WTC11 (cell line): Measurements from ENCODE around the gene NUP210. TPM values are rescaled to one million over a fixed set of nuclear protein-coding genes. Genes with fewer than 3 reads are reported as not detected.

Experiments
- ATAC-seq: fragments of 200-7000 bp; cut with Tn5 transposase; 2 replicates; pipeline ENCODE4 v1.10.0; 2021; ENCODE audit warnings: mild to moderate bottlenecking, moderate library complexity
- CTCF ChIA-PET: fragments of 300-600 bp; sonication (Branson Sonifier 250); formaldehyde crosslinking; loops from one replicate; lab custom pipeline; 2021; ENCODE audit warnings: antibody characterized with exemption; lab: Charles Lee
- POLR2A ChIA-PET: fragments of 350-600 bp; sonication (Branson Sonifier 250); formaldehyde crosslinking; loops from one replicate; lab custom pipeline; 2021; ENCODE audit warnings: antibody characterized with exemption; lab: Charles Lee
- DNase-seq: peaks from one replicate; pipeline ENCODE4 v3.0.0; 2021; ENCODE audit warnings: low spot score
- H3K27ac Mint-ChIP-seq: 2 replicates; pipeline ENCODE4 v1.8.0; 2021; ENCODE audit warnings: mixed read lengths
- H3K27me3 Mint-ChIP-seq: 2 replicates; pipeline ENCODE4 v1.8.0; 2021; ENCODE audit warnings: low read depth, mild to moderate bottlenecking, moderate library complexity, mixed read lengths
- H3K36me3 Mint-ChIP-seq: 2 replicates; pipeline ENCODE4 v1.8.0; 2021; ENCODE audit warnings: mixed read lengths
- H3K4me1 Mint-ChIP-seq: 2 replicates; pipeline ENCODE4 v1.8.0; 2022; ENCODE audit warnings: mixed read lengths
- H3K4me3 Mint-ChIP-seq: 2 replicates; pipeline ENCODE4 v1.8.0; 2021; ENCODE audit warnings: mild to moderate bottlenecking, moderate library complexity, mixed read lengths
- H3K9me3 Mint-ChIP-seq: 2 replicates; pipeline ENCODE4 v1.8.0; 2021; ENCODE audit warnings: mixed read lengths
- EMX1 ChIP-seq: fragments of 250-450 bp; sonication (Bioruptor Pico); IDR thresholded peaks from 2 replicates; pipeline ENCODE4 v1.8.0; 2021; ENCODE audit warnings: mild to moderate bottlenecking
- ETV6 ChIP-seq: sonication (generic); formaldehyde crosslinking; IDR thresholded peaks from 2 replicates; pipeline ENCODE4 v1.8.1; 2022; ENCODE audit warnings: mild to moderate bottlenecking, missing genetic modification reagents
- FOXJ3 ChIP-seq: sonication (generic); formaldehyde crosslinking; IDR thresholded peaks from 2 replicates; pipeline ENCODE4 v1.9.0; 2021; ENCODE audit warnings: missing genetic modification reagents, mild to moderate bottlenecking, borderline replicate concordance
- NFATC4 ChIP-seq: fragments of 250-450 bp; sonication (Bioruptor Pico); IDR thresholded peaks from 2 replicates; pipeline ENCODE4 v1.9.0; 2021; ENCODE audit warnings: mild to moderate bottlenecking
- NFE2L1 ChIP-seq: sonication (generic); formaldehyde crosslinking; IDR thresholded peaks from 2 replicates; pipeline ENCODE4 v1.8.1; 2023; ENCODE audit warnings: missing genetic modification reagents
- PRDM15 ChIP-seq: sonication (generic); formaldehyde crosslinking; IDR thresholded peaks from 2 replicates; pipeline ENCODE4 v1.8.0; 2022; ENCODE audit warnings: missing genetic modification reagents
- PRRX2 ChIP-seq: fragments of 250-450 bp; sonication (Bioruptor Pico); IDR thresholded peaks from 2 replicates; pipeline ENCODE4 v1.8.0; 2021; ENCODE audit warnings: mild to moderate bottlenecking
- SMAD4 ChIP-seq: sonication (generic); formaldehyde crosslinking; IDR thresholded peaks from 2 replicates; pipeline ENCODE4 v1.8.0; 2022; ENCODE audit warnings: mild to moderate bottlenecking, missing genetic modification reagents
- ZNF121 ChIP-seq: sonication (generic); formaldehyde crosslinking; IDR thresholded peaks from 2 replicates; pipeline ENCODE4 v1.8.0; 2023; ENCODE audit warnings: missing genetic modification reagents
- ZNF263 ChIP-seq: sonication (generic); formaldehyde crosslinking; IDR thresholded peaks from 2 replicates; pipeline ENCODE4 v1.8.1; 2022; ENCODE audit warnings: low read depth, mild to moderate bottlenecking, moderate library complexity, missing genetic modification reagents
- ZNF416 ChIP-seq: fragments of 250-450 bp; sonication (Bioruptor Pico); IDR thresholded peaks from 2 replicates; pipeline ENCODE4 v1.9.0; 2021; ENCODE audit warnings: mild to moderate bottlenecking, inconsistent platforms
- ZNF425 ChIP-seq: fragments of 250-450 bp; sonication (Bioruptor Pico); conservative IDR thresholded peaks from 2 replicates; pipeline ENCODE4 v1.9.0; 2021; ENCODE audit warnings: mild to moderate bottlenecking
- total RNA-seq: library from RNA; stranded (reverse); gene quantifications from 3 replicates; pipeline ENCODE4 v1.2.3, GENCODE V29; 2021
- TF ChIP-seq, protein P1 (sequence below): sonication (generic); formaldehyde crosslinking; IDR thresholded peaks from 2 replicates; pipeline ENCODE4 v1.8.1; 2022; ENCODE audit warnings: mild to moderate bottlenecking, missing genetic modification reagents, moderate library complexity, borderline replicate concordance
- TF ChIP-seq, protein P2 (sequence below): sonication (generic); formaldehyde crosslinking; IDR thresholded peaks from 2 replicates; pipeline ENCODE4 v1.8.1; 2022; ENCODE audit warnings: mild to moderate bottlenecking, moderate library complexity, missing genetic modification reagents
- TF ChIP-seq, protein P3 (sequence below): sonication (generic); formaldehyde crosslinking; IDR thresholded peaks from 2 replicates; pipeline ENCODE4 v1.8.1; 2023; ENCODE audit warnings: mild to moderate bottlenecking, missing genetic modification reagents, moderate library complexity
- TF ChIP-seq, protein P4 (sequence below): fragments of 250-450 bp; sonication (Bioruptor Pico); IDR thresholded peaks from 2 replicates; pipeline ENCODE4 v1.9.0; 2021; ENCODE audit warnings: moderate library complexity, mild to moderate bottlenecking, inconsistent platforms, borderline replicate concordance
- TF ChIP-seq, protein P5 (sequence below): fragments of 250-450 bp; sonication (Bioruptor Pico); IDR thresholded peaks from 2 replicates; pipeline ENCODE4 v2.1.2; 2022; ENCODE audit warnings: mild to moderate bottlenecking, moderate library complexity

The NUP210 gene
- total RNA-seq, 1 experiment from 2014 or later, result 59.2 TPM

DNA sequence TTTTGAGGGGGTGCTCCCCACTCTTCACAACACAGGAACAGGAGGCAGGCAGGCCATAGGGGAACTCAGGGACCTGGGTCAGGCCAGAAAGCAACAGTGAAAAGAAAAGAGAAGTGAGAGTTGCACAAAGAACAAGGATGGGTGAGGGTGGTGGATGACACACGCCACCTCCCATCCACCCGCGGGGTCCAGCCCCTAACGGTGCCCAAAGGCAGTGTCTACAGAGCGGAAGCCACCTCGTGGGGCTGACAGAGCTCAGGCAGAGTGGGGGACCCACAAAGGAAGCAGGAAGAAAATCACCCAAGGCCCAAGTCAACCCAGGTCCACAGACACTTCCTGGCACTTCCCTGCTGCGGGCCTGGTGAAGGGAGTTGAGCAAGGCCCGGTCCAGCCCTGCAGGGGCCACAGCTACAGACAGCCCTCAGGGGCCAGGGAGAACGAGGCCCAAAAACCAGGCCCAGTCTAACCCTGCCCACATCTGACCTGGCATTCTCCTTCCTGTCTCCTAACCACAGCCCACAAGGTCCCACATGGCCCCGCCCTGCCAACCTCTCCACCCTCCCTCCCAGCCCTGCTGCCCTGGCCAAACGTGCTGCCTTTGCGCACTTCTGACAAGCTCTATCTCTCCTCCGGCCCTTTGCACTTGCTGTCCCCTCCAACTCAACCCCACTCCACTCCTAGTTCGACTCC, 5.9 kb downstream of the NUP210 start:
- ATAC-seq, result no peak
- CTCF ChIA-PET, result interaction anchor here (2.1 to 7.1 kb wide), 2 partner anchors 38 to 50 kb away, joined by 4 to 41 read pairs; no protein-coding TSS in a partner anchor

DNA sequence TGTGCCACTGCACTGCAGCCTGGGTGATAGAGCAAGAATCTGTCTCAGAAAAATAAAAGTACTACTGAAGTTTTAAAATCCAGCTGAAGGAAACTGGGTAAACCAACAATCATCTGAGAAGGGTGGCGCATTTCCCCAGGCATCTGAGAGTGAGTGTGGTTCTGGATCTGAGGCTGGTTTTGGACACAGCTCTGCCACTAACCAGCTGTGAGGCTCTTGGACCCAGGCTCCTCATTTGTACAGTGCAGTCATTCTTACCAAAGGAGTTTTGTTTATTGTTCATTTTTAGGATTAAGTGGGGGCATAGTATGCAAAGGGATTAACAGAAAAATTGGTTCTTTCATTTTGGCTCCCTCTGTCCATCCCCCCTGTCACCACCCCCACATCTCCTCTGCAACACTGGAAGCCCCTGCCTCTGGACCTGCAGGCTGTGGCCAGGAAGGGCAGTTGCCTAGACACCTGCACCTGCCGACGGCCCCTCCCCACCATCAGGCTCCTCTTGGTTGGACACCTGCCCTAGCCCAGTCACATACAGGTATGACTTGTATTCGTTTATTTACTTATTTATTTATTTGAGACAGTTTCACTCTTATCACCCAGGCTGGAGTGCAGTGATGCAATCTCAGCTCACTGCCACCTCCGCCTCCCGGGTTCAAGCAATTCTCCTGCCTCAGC, 8.8 kb downstream of the NUP210 start:
- CTCF ChIA-PET, result no interaction called here
- ATAC-seq, result no peak
- no peak for TF ChIP-seq PRDM15 (CRISPR knock-in tag)
- TF ChIP-seq ZNF121, result no peak
- TF ChIP-seq, protein P1, sequence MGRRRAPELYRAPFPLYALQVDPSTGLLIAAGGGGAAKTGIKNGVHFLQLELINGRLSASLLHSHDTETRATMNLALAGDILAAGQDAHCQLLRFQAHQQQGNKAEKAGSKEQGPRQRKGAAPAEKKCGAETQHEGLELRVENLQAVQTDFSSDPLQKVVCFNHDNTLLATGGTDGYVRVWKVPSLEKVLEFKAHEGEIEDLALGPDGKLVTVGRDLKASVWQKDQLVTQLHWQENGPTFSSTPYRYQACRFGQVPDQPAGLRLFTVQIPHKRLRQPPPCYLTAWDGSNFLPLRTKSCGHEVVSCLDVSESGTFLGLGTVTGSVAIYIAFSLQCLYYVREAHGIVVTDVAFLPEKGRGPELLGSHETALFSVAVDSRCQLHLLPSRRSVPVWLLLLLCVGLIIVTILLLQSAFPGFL, result no peak
- TF ChIP-seq ZNF425 (CRISPR knock-in tag), result no peak
- no peak for TF ChIP-seq PRRX2
- TF ChIP-seq, protein P2, sequence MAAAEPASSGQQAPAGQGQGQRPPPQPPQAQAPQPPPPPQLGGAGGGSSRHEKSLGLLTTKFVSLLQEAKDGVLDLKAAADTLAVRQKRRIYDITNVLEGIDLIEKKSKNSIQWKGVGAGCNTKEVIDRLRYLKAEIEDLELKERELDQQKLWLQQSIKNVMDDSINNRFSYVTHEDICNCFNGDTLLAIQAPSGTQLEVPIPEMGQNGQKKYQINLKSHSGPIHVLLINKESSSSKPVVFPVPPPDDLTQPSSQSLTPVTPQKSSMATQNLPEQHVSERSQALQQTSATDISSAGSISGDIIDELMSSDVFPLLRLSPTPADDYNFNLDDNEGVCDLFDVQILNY (CRISPR knock-in tag), result no peak
- no peak for TF ChIP-seq EMX1 (CRISPR knock-in tag)
- TF ChIP-seq NFATC4, result no peak
- no peak for TF ChIP-seq FOXJ3 (CRISPR knock-in tag)
- TF ChIP-seq, protein P3, sequence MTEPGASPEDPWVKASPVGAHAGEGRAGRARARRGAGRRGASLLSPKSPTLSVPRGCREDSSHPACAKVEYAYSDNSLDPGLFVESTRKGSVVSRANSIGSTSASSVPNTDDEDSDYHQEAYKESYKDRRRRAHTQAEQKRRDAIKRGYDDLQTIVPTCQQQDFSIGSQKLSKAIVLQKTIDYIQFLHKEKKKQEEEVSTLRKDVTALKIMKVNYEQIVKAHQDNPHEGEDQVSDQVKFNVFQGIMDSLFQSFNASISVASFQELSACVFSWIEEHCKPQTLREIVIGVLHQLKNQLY, result no peak
- TF ChIP-seq NFE2L1 (CRISPR knock-in tag), result no peak
- TF ChIP-seq SMAD4 (CRISPR knock-in tag), result no peak
- TF ChIP-seq, protein P4, sequence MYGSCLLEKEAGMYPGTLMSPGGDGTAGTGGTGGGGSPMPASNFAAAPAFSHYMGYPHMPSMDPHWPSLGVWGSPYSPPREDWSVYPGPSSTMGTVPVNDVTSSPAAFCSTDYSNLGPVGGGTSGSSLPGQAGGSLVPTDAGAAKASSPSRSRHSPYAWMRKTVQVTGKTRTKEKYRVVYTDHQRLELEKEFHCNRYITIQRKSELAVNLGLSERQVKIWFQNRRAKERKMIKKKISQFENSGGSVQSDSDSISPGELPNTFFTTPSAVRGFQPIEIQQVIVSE (CRISPR knock-in tag), result no peak
- no peak for TF ChIP-seq ETV6 (CRISPR knock-in tag)
- no peak for TF ChIP-seq ZNF263
- TF ChIP-seq, protein P5, sequence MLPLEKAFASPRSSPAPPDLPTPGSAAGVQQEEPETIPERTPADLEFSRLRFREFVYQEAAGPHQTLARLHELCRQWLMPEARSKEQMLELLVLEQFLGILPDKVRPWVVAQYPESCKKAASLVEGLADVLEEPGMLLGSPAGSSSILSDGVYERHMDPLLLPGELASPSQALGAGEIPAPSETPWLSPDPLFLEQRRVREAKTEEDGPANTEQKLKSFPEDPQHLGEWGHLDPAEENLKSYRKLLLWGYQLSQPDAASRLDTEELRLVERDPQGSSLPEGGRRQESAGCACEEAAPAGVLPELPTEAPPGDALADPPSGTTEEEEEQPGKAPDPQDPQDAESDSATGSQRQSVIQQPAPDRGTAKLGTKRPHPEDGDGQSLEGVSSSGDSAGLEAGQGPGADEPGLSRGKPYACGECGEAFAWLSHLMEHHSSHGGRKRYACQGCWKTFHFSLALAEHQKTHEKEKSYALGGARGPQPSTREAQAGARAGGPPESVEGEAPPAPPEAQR, result no peak
- H3K36me3 Mint-ChIP-seq, result peaks cover 7% of the 10 kb centered on the region
- H3K9me3 Mint-ChIP-seq, result peaks cover 4% of the 10 kb centered on the region
- no peak overlapping the region for H3K4me3 Mint-ChIP-seq
- no peak for DNase-seq
- H3K27ac Mint-ChIP-seq, result no peak overlapping the region
- POLR2A ChIA-PET, result interaction anchor here (0.6 kb wide), 1 partner anchor 340 kb away, joined by 3 read pairs; no protein-coding TSS in a partner anchor
- peaks cover 13% of the 10 kb centered on the region for H3K4me1 Mint-ChIP-seq
- no peaks in the 10 kb centered on the region for H3K27me3 Mint-ChIP-seq

More for the DNA sequence above, 5.9 kb downstream of the NUP210 start:
- TF ChIP-seq ZNF416 (CRISPR knock-in tag), result no peak
- no peak for TF ChIP-seq FOXJ3 (CRISPR knock-in tag)
- peak overlapping the region; percentile 89 for H3K27ac Mint-ChIP-seq
- H3K36me3 Mint-ChIP-seq, result peaks cover under 1% of the 10 kb centered on the region; the same call in 1 of the 2 replicates
- H3K4me3 Mint-ChIP-seq, result no peak overlapping the region
- H3K27me3 Mint-ChIP-seq, result no peaks in the 10 kb centered on the region
- peaks cover 32% of the 10 kb centered on the region for H3K4me1 Mint-ChIP-seq
- no peak for DNase-seq
- no peaks in the 10 kb centered on the region for H3K9me3 Mint-ChIP-seq
- POLR2A ChIA-PET, result no interaction called here
